HepG2 (cell line): ENCODE data around the gene PIGL. TPM values are rescaled to one million over a fixed set of nuclear protein-coding genes. Genes with fewer than 3 reads are reported as not detected.
A peak's percentile ranks its signal among the peaks of the same experiment; 100 is the strongest.

ENCODE experiments used
- ATM ChIP-seq: fragments of 450-650 bp; IDR thresholded peaks from 2 replicates; pipeline ENCODE4 v1.7.1; 2017; ENCODE audit warnings: mild to moderate bottlenecking, borderline replicate concordance
- CBX2 ChIP-seq, 2 experiments: fragments of 200-600 bp in 1 of 2; sonication (generic); formaldehyde crosslinking in 1 of 2; IDR thresholded peaks; 2 replicates each; pipeline versions ENCODE4 v1.7.0 to v1.8.1; 2018 to 2022; ENCODE audit warnings: low read depth in 2 of 2, low read length in 1 of 2, mild to moderate bottlenecking in 1 of 2, missing genetic modification reagents in 1 of 2
- CREM ChIP-seq, 2 experiments: sonication (generic) in 1 of 2; formaldehyde crosslinking in 1 of 2; IDR thresholded peaks; 2 replicates each; pipeline versions ENCODE4 v1.4.0 to v1.6.1; 2016 to 2020; ENCODE audit warnings: antibody characterized with exemption in 1 of 2, mild to moderate bottlenecking in 1 of 2, missing genetic modification reagents in 1 of 2
- ELF4 ChIP-seq: sonication (generic); formaldehyde crosslinking; IDR thresholded peaks from 2 replicates; pipeline ENCODE4 v1.5.0; 2020; ENCODE audit warnings: missing genetic modification reagents, mild to moderate bottlenecking, moderate library complexity, borderline replicate concordance
- GABPB1 ChIP-seq: IDR thresholded peaks from 2 replicates; pipeline ENCODE4 v1.6.1; 2016; ENCODE audit warnings: mild to moderate bottlenecking, missing genetic modification reagents, moderate library complexity, missing compliant biosample characterization
- GPBP1L1 ChIP-seq: sonication (generic); formaldehyde crosslinking; IDR thresholded peaks from 2 replicates; pipeline ENCODE4 v1.5.0; 2020; ENCODE audit warnings: mild to moderate bottlenecking, missing genetic modification reagents
- MBNL3 ChIP-seq: fragments of 250-450 bp; sonication (Bioruptor Pico); conservative IDR thresholded peaks from 2 replicates; pipeline ENCODE4 v1.8.0; 2022; ENCODE audit warnings: mild to moderate bottlenecking, inconsistent platforms
- MED8 ChIP-seq: sonication (generic); formaldehyde crosslinking; IDR thresholded peaks from 2 replicates; pipeline ENCODE4 v1.8.1; 2023; ENCODE audit warnings: mild to moderate bottlenecking, missing genetic modification reagents; ENCODE audit not compliant: insufficient replicate concordance
- REXO4 ChIP-seq: sonication (generic); formaldehyde crosslinking; IDR thresholded peaks from 2 replicates; pipeline ENCODE4 v1.8.0; 2022; ENCODE audit warnings: missing genetic modification reagents, mild to moderate bottlenecking, borderline replicate concordance
- SMARCC2 ChIP-seq: fragments of 450-650 bp; IDR thresholded peaks from 2 replicates; pipeline ENCODE4 v1.6.1; 2017; ENCODE audit warnings: antibody characterized with exemption, mild to moderate bottlenecking
- SNRNP70 ChIP-seq: fragments of 200-400 bp; formaldehyde crosslinking; IDR thresholded peaks from 2 replicates; pipeline ENCODE4 v1.6.1; 2017; ENCODE audit warnings: mild to moderate bottlenecking, low read depth, low read length, moderate library complexity
- SYNCRIP ChIP-seq: fragments of 200-400 bp; formaldehyde crosslinking; IDR thresholded peaks from 2 replicates; pipeline ENCODE4 v1.6.1; 2018; ENCODE audit warnings: mild to moderate bottlenecking, low read depth, low read length; ENCODE audit not compliant: insufficient read depth
- TEAD2 ChIP-seq: sonication (generic); formaldehyde crosslinking; IDR thresholded peaks from 2 replicates; pipeline ENCODE4 v1.9.0; 2021; ENCODE audit warnings: missing genetic modification reagents
- TOE1 ChIP-seq: sonication (generic); formaldehyde crosslinking; IDR thresholded peaks from 2 replicates; pipeline ENCODE4 v1.4.0; 2020; ENCODE audit warnings: mild to moderate bottlenecking, missing genetic modification reagents
- U2AF2 ChIP-seq: fragments of 200-400 bp; formaldehyde crosslinking; IDR thresholded peaks from 2 replicates; pipeline ENCODE4 v1.6.1; 2017; ENCODE audit warnings: low read depth, mild to moderate bottlenecking, low read length
- YEATS2 ChIP-seq: sonication (generic); formaldehyde crosslinking; IDR thresholded peaks from 2 replicates; pipeline ENCODE4 v1.4.0; 2020; ENCODE audit warnings: missing genetic modification reagents, borderline replicate concordance
- ZNF124 ChIP-seq: sonication (generic); formaldehyde crosslinking; IDR thresholded peaks from 2 replicates; pipeline ENCODE4 v1.4.0; 2020; ENCODE audit warnings: missing genetic modification reagents
- ZNF501 ChIP-seq: sonication (generic); formaldehyde crosslinking; IDR thresholded peaks from 2 replicates; pipeline ENCODE4 v1.5.1; 2020; ENCODE audit warnings: mild to moderate bottlenecking, moderate library complexity, missing genetic modification reagents
- ZNF503 ChIP-seq: sonication (generic); formaldehyde crosslinking; IDR thresholded peaks from 2 replicates; pipeline ENCODE4 v1.4.0; 2020; ENCODE audit warnings: missing genetic modification reagents
- ZNF567 ChIP-seq: sonication (generic); formaldehyde crosslinking; IDR thresholded peaks from 2 replicates; pipeline ENCODE4 v1.8.1; 2023; ENCODE audit warnings: mild to moderate bottlenecking, missing genetic modification reagents, borderline replicate concordance
- ZNF615 ChIP-seq: sonication (generic); formaldehyde crosslinking; IDR thresholded peaks from 2 replicates; pipeline ENCODE4 v1.5.0; 2020; ENCODE audit warnings: mild to moderate bottlenecking, missing genetic modification reagents, borderline replicate concordance
- ZNF724P ChIP-seq: sonication (generic); formaldehyde crosslinking; IDR thresholded peaks from 2 replicates; pipeline ENCODE4 v1.8.0; 2022; ENCODE audit warnings: missing genetic modification reagents, borderline replicate concordance
- ZSCAN29 ChIP-seq: sonication (generic); formaldehyde crosslinking; conservative IDR thresholded peaks from 2 replicates; pipeline ENCODE4 v1.4.0; 2020; ENCODE audit warnings: mild to moderate bottlenecking, missing genetic modification reagents
- ZXDC ChIP-seq: sonication (generic); formaldehyde crosslinking; IDR thresholded peaks from 2 replicates; pipeline ENCODE4 v1.5.0; 2020; ENCODE audit warnings: mild to moderate bottlenecking, missing genetic modification reagents
- polyA plus RNA-seq, 8 experiments: library from polyadenylated mRNA; depleted of rRNA in 3 of 8; stranded (reverse) in 7 of 8; unstranded in 1 of 8; fragments of >200 nt; fragmentation: Illumina TruSeq in 4 of 8; extraction: Trizol in 4 of 8; gene quantifications; 2 replicates each; pipeline versions ENCODE4 v1.2.1 to v1.2.3, GENCODE V29; 2011 to 2016; ENCODE audit warnings: low read depth in 4 of 8, missing spikeins in 1 of 8, mixed read lengths in 1 of 8; ENCODE audit not compliant: insufficient read depth in 1 of 8
- total RNA-seq, 5 experiments: library from RNA; depleted of rRNA; stranded (reverse); fragments of >200 nt; fragmentation: Illumina TruSeq; extraction: Trizol; gene quantifications; 2 replicates each; pipeline ENCODE4 v1.2.3, GENCODE V29; 2016; ENCODE audit warnings: low read depth in 1 of 5

PIGL gene
- total and polyA plus RNA-seq, 2 of the 13 experiments (the other 11 are each of a cell fraction or from before 2014, with no cell fraction given) = 28.5 to 63.8 TPM

- TF ChIP-seq GABPB1 (CRISPR knock-in tag) (no peak), SMARCC2 (no peak), CBX2 (IDR thresholded peaks at IDR 0.05; ENCODE audit: low read depth, low read length) (no peak), CBX2 (CRISPR knock-in tag; IDR thresholded peaks at IDR 0.05; ENCODE audit: low read depth) (no peak), ZNF124 (no peak), U2AF2 (no peak), TEAD2 (CRISPR knock-in tag) (no peak), MBNL3 (CRISPR knock-in tag) (no peak), MED8 (CRISPR knock-in tag) (peak; percentile 63), ZNF501 (CRISPR knock-in tag) (peak; percentile 56; the same call in 1 of the 2 replicates), ZSCAN29 (no peak), ZNF567 (CRISPR knock-in tag) (no peak), YEATS2 (CRISPR knock-in tag) (0 out of 2 replicates have a peak, but pooled peaks have one; percentile 31), ZXDC (CRISPR knock-in tag) (no peak), ZNF503 (CRISPR knock-in tag) (no peak; the same call in 1 of the 2 replicates), GPBP1L1 (CRISPR knock-in tag) (no peak), TOE1 (CRISPR knock-in tag) (no peak; the same call in 1 of the 2 replicates), CREM (IDR thresholded peaks at IDR 0.05) (0 out of 2 replicates have a peak, but pooled peaks have one; percentile 29), CREM (CRISPR knock-in tag; IDR thresholded peaks at IDR 0.05) (no peak), REXO4 (CRISPR knock-in tag) (no peak), SYNCRIP (no peak), SNRNP70 (no peak), ATM (no peak), ZNF615 (no peak), ZNF724P (CRISPR knock-in tag) (peak; percentile 32; the same call in 1 of the 2 replicates), ELF4 (CRISPR knock-in tag) (no peak)
These were observed 80.5 kb downstream of the PIGL start (continued) for GRCh38 chr17:16297367-16298139.
